Activated T-cell treated with anti-CD3 and anti-CD28 coated beads, Interleukin-2, amount 50 U/mL, for 24 hours (primary cell): ENCODE data around the gene HSD17B13.

Experiments
- DNase-seq: peaks from one replicate; pipeline ENCODE4 v3.0.0-alpha.2; 2020
- H3K27ac Mint-ChIP-seq: 2 replicates; pipeline ENCODE4 v1.8.0; 2020; ENCODE audit warnings: mild to moderate bottlenecking, mixed read lengths
- H3K27me3 Mint-ChIP-seq: 2 replicates; pipeline ENCODE4 v1.8.0; 2020; ENCODE audit warnings: mixed read lengths
- H3K36me3 Mint-ChIP-seq: 2 replicates; pipeline ENCODE4 v1.8.0; 2020; ENCODE audit warnings: low read depth, mixed read lengths
- H3K4me1 Mint-ChIP-seq: 2 replicates; pipeline ENCODE4 v1.8.0; 2020; ENCODE audit warnings: low read depth, mixed read lengths
- H3K4me3 Mint-ChIP-seq: 2 replicates; pipeline ENCODE4 v1.8.0; 2020; ENCODE audit warnings: mild to moderate bottlenecking, moderate library complexity, mixed read lengths
- H3K9me3 Mint-ChIP-seq: 2 replicates; pipeline ENCODE4 v1.8.0; 2020; ENCODE audit warnings: mixed read lengths

Gene HSD17B13

DNA sequence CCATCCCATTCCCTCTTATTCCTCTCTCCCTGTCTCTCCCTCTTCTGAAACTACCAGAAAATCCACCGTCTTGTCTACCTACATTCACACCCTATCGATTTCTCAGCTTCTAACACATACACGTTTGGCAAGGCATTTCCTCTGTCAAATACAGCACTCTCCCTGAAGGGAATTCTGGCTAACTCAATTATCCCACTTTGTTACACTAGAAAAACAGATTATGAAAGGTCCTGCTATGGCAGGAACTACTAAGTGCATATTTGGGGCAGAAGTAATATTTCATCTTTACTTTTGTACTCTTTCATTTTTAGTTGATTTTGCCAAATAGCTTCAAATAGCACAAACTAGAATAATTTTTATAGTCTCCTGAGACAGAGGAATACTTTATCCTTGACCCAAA lies 55.7 kb downstream of the HSD17B13 start:
- H3K27me3 Mint-ChIP-seq, result no peaks in the 10 kb centered on the region
- peaks cover 2% of the 10 kb centered on the region for H3K4me1 Mint-ChIP-seq
- DNase-seq, result no peak

GRCh38 chr4:87262886-87263285 lies 59.8 kb downstream of the HSD17B13 start:
- H3K4me1 Mint-ChIP-seq, result peaks cover 4% of the 10 kb centered on the region
- H3K36me3 Mint-ChIP-seq, result no peaks in the 10 kb centered on the region
- H3K4me3 Mint-ChIP-seq, result no peak overlapping the region
- no peak overlapping the region for H3K27ac Mint-ChIP-seq
- H3K27me3 Mint-ChIP-seq, result no peaks in the 10 kb centered on the region
- no peak for DNase-seq
- H3K9me3 Mint-ChIP-seq, result no peaks in the 10 kb centered on the region

More for the DNA sequence above, 55.7 kb downstream of the HSD17B13 start:
- Mint-ChIP-seq H3K4me3 (no peak overlapping the region), H3K27ac (no peak overlapping the region), H3K36me3 (no peaks in the 10 kb centered on the region), H3K9me3 (no peaks in the 10 kb centered on the region)

- H3K27me3 Mint-ChIP-seq, result no peaks in the 10 kb centered on the region
- H3K9me3 Mint-ChIP-seq, result no peaks in the 10 kb centered on the region
- peaks cover 4% of the 10 kb centered on the region for H3K4me1 Mint-ChIP-seq
- H3K36me3 Mint-ChIP-seq, result no peaks in the 10 kb centered on the region
- H3K27ac Mint-ChIP-seq, result no peak overlapping the region
- no peak overlapping the region for H3K4me3 Mint-ChIP-seq
- no peak for DNase-seq
These were observed 62.2 kb downstream of the HSD17B13 start for GRCh38 chr4:87260477-87260876.

DNA sequence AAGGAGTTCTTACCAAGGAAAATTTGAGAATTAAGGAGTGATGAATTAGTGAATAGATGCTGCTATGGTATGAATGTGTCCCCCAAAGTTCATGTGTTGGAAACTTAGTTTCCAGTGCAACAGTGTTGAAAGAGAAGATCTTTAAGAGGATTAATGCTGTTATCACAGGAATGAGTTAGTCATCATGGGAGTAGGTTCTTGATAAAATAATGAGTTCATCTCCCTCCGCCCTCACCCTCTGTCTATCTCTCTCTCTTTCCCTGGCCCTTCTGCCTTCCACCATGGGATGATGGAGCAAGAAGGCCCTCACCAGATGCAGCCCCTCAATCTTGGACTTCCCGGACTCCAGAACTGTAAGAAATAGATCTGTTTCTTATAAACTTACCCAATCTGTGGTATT lies 64.0 kb downstream of the HSD17B13 start:
- Mint-ChIP-seq H3K9me3 (no peaks in the 10 kb centered on the region), H3K27ac (no peak overlapping the region), H3K4me3 (no peak overlapping the region), H3K27me3 (no peaks in the 10 kb centered on the region), H3K4me1 (peaks cover 2% of the 10 kb centered on the region), H3K36me3 (no peaks in the 10 kb centered on the region)
- DNase-seq, result no peak

- Mint-ChIP-seq H3K36me3 (no peaks in the 10 kb centered on the region), H3K9me3 (no peaks in the 10 kb centered on the region), H3K4me3 (no peak overlapping the region), H3K27ac (no peak overlapping the region), H3K4me1 (peaks cover 2% of the 10 kb centered on the region), H3K27me3 (no peaks in the 10 kb centered on the region)
- no peak for DNase-seq
These were observed 65.2 kb downstream of the HSD17B13 start for GRCh38 chr4:87257523-87257922.

DNA sequence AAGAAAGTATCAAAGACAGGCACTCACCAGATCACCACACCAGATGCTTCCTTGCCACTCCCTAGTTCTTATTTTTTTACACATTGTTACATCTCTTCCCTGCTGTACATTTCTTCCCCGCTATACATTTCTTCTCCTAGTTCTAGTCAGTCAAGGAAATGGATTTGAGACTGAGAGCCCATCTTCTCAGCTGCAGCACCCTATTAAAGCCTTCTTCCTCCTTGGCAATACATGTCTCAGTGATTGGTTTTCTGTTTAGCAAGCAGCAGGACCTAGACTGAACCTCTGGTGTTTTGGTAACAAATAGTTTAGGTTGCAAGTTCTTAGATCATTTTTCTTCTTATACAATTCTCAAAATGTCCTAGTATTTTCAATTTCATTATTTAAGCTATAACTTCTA lies 66.9 kb downstream of the HSD17B13 start:
- Mint-ChIP-seq H3K27me3 (no peaks in the 10 kb centered on the region), H3K4me1 (peaks cover 2% of the 10 kb centered on the region), H3K9me3 (no peaks in the 10 kb centered on the region), H3K27ac (no peak overlapping the region), H3K4me3 (no peak overlapping the region), H3K36me3 (no peaks in the 10 kb centered on the region)
- DNase-seq, result no peak
